D721Med (cell line): Measurements from ENCODE around the gene RPS18.

Source experiments
- DNase-seq: peaks from one replicate; pipeline ENCODE4 v3.0.0; 2011; ENCODE audit warnings: low spot score; ENCODE audit not compliant: insufficient read length
- FAIRE-seq: peaks from 2 replicates; lab custom pipeline; 2011; peaks lifted over from hg19 to GRCh38; lab: Jason Lieb, UNC
- CTCF ChIP-seq: IDR thresholded peaks from 2 replicates; pipeline ENCODE4 v1.5.1; 2012; ENCODE audit warnings: mild to moderate bottlenecking, control low read depth; ENCODE audit not compliant: insufficient read depth; ENCODE audit errors: missing control alignments

The RPS18 gene

GRCh38 chr6:33286946-33287914 is 15.4 kb downstream of the RPS18 start:
- DNase-seq: no peak
- no peak for FAIRE-seq
- TF ChIP-seq CTCF: no peak

- FAIRE-seq (no peak), DNase-seq (no peak)
- no peak for TF ChIP-seq CTCF
Observed at GRCh38 chr6:33288141-33288920, 16.5 kb downstream of the RPS18 start.

GRCh38 chr6:33288921-33289783 is 17.3 kb downstream of the RPS18 start, which contains the start of the genes PFDN6 and WDR46:
Gene PFDN6, plus strand, starts transcription at chr6:33289601. Its CDS starts 256 bp downstream, at chr6:33289857.
Gene WDR46, minus strand, starts transcription at chr6:33289239. Its CDS starts 69 bp downstream, at chr6:33289170.
- DNase-seq: peak; percentile 98
- FAIRE-seq: no peak
- TF ChIP-seq CTCF: no peak

GRCh38 chr6:33289784-33290315 is 18.0 kb downstream of the RPS18 start:
- no peak for DNase-seq
- no peak for TF ChIP-seq CTCF
- no peak for FAIRE-seq

- no peak for TF ChIP-seq CTCF
- FAIRE-seq (no peak), DNase-seq (no peak)
Observed at GRCh38 chr6:33290459-33290858, 18.6 kb downstream of the RPS18 start.

- no peak for TF ChIP-seq CTCF
- no peak for FAIRE-seq
- no peak for DNase-seq
Observed at GRCh38 chr6:33292996-33293682, 21.3 kb downstream of the RPS18 start.
